ENCODE results near the gene FTO. TPM values are rescaled to one million over a fixed set of nuclear protein-coding genes. Genes with fewer than 3 reads are reported as not detected.

FTO gene
- total and polyA plus RNA-seq, 4 experiments from 2014 or later: 61.5 to 126 (median 69.7) TPM

- peaks cover 0 to 1% (median 0%) of the 10 kb centered on the region in 4 donors for H3K4me1 Mint-ChIP-seq
- ChIA-PET CTCF (ENCODE audit: partially characterized antibody) (no interaction called here), POLR2A (ENCODE audit: partially characterized antibody) (no interaction called here)
- no peaks in the 10 kb centered on the region for H3K36me3 ChIP-seq (ENCODE audit: insufficient read depth, low read length)
- no peaks in the 10 kb centered on the region for H3K4me1 ChIP-seq (ENCODE audit: insufficient read depth, low read length)
- H3K36me3 Mint-ChIP-seq: peaks cover 0 to 21% of the 10 kb centered on the region in 2 donors
- no peak overlapping the region for H3K27ac ChIP-seq (ENCODE audit: low read depth, low read length)
- no peak overlapping the region for H3K4me3 Mint-ChIP-seq
- no peaks in the 10 kb centered on the region for H3K27me3 ChIP-seq (ENCODE audit: insufficient read depth, low read length)
- no peaks in the 10 kb centered on the region for H3K9me3 ChIP-seq (ENCODE audit: control insufficient read depth in 1 of 2, low read length in 2 of 2)
- no peak overlapping the region for H3K27ac Mint-ChIP-seq
- no peaks in the 10 kb centered on the region for H3K27me3 Mint-ChIP-seq
- intact Hi-C loops (cut with micrococcal nuclease): no loop called here
- no peak for DNase-seq
- no peak overlapping the region for H3K4me3 ChIP-seq (ENCODE audit: low read length in 2 of 2)
- no peaks in the 10 kb centered on the region for H3K9me3 Mint-ChIP-seq
These were observed 366.9 kb downstream of the FTO start for GRCh38 chr16:54070789-54071343.

- Mint-ChIP-seq H3K36me3 (peaks cover 0 to 21% of the 10 kb centered on the region in 2 donors), H3K27ac (no peak overlapping the region), H3K9me3 (no peaks in the 10 kb centered on the region), H3K27me3 (no peaks in the 10 kb centered on the region), H3K4me1 (peaks cover 0 to 1% (median 0%) of the 10 kb centered on the region in 4 donors), H3K4me3 (no peak overlapping the region)
- POLR2A ChIA-PET (ENCODE audit: partially characterized antibody): no interaction called here
- CTCF ChIA-PET (ENCODE audit: partially characterized antibody): no interaction called here
- intact Hi-C loops (cut with micrococcal nuclease): no loop called here
- Histone ChIP-seq H3K4me3 (ENCODE audit: low read length in 2 of 2) (no peak overlapping the region), H3K36me3 (ENCODE audit: insufficient read depth, low read length) (no peaks in the 10 kb centered on the region), H3K4me1 (ENCODE audit: insufficient read depth, low read length) (no peaks in the 10 kb centered on the region), H3K27me3 (ENCODE audit: insufficient read depth, low read length) (no peaks in the 10 kb centered on the region), H3K9me3 (ENCODE audit: control insufficient read depth in 1 of 2, low read length in 2 of 2) (no peaks in the 10 kb centered on the region), H3K27ac (ENCODE audit: low read depth, low read length) (no peak overlapping the region)
- no peak for DNase-seq
These were observed 367.6 kb downstream of the FTO start for GRCh38 chr16:54071514-54071913.

- Histone ChIP-seq H3K9me3 (ENCODE audit: control insufficient read depth in 1 of 2, low read length in 2 of 2) (no peaks in the 10 kb centered on the region), H3K27me3 (ENCODE audit: insufficient read depth, low read length) (no peaks in the 10 kb centered on the region), H3K36me3 (ENCODE audit: insufficient read depth, low read length) (no peaks in the 10 kb centered on the region), H3K27ac (ENCODE audit: low read depth, low read length) (no peak overlapping the region), H3K4me3 (ENCODE audit: low read length in 2 of 2) (no peak overlapping the region), H3K4me1 (ENCODE audit: insufficient read depth, low read length) (no peaks in the 10 kb centered on the region)
- Mint-ChIP-seq H3K27ac (no peak overlapping the region), H3K9me3 (no peaks in the 10 kb centered on the region), H3K36me3 (peaks cover 0 to 21% of the 10 kb centered on the region in 2 donors), H3K27me3 (no peaks in the 10 kb centered on the region), H3K4me3 (no peak overlapping the region), H3K4me1 (peaks cover 0 to 1% (median 0%) of the 10 kb centered on the region in 4 donors)
- ChIA-PET POLR2A (ENCODE audit: partially characterized antibody) (no interaction called here), CTCF (ENCODE audit: partially characterized antibody) (no interaction called here)
- intact Hi-C loops (cut with micrococcal nuclease): no loop called here
- DNase-seq: no peak
These were observed 368.3 kb downstream of the FTO start for GRCh38 chr16:54072237-54072636.

- peaks cover 0 to 21% of the 10 kb centered on the region in 2 donors for H3K36me3 Mint-ChIP-seq
- Histone ChIP-seq H3K4me3 (ENCODE audit: low read length in 2 of 2) (no peak overlapping the region), H3K27me3 (ENCODE audit: insufficient read depth, low read length) (no peaks in the 10 kb centered on the region), H3K36me3 (ENCODE audit: insufficient read depth, low read length) (no peaks in the 10 kb centered on the region), H3K4me1 (ENCODE audit: insufficient read depth, low read length) (no peaks in the 10 kb centered on the region), H3K9me3 (ENCODE audit: control insufficient read depth in 1 of 2, low read length in 2 of 2) (no peaks in the 10 kb centered on the region), H3K27ac (ENCODE audit: low read depth, low read length) (no peak overlapping the region)
- H3K27me3 Mint-ChIP-seq: no peaks in the 10 kb centered on the region
- no peak overlapping the region for H3K4me3 Mint-ChIP-seq
- H3K9me3 Mint-ChIP-seq: no peaks in the 10 kb centered on the region
- intact Hi-C loops (cut with micrococcal nuclease): no loop called here
- CTCF ChIA-PET (ENCODE audit: partially characterized antibody): no interaction called here
- POLR2A ChIA-PET (ENCODE audit: partially characterized antibody): no interaction called here
- no peak overlapping the region for H3K27ac Mint-ChIP-seq
- peaks cover 0 to 1% (median under 1%) of the 10 kb centered on the region in 4 donors for H3K4me1 Mint-ChIP-seq
- no peak for DNase-seq
These were observed 369.4 kb downstream of the FTO start for GRCh38 chr16:54073356-54073755.

GRCh38 chr16:54075446-54075845 is 371.5 kb downstream of the FTO start:
- Mint-ChIP-seq H3K36me3 (peaks cover 4 to 18% of the 10 kb centered on the region in 2 donors), H3K4me3 (no peak overlapping the region), H3K9me3 (no peaks in the 10 kb centered on the region), H3K27me3 (no peaks in the 10 kb centered on the region), H3K27ac (no peak overlapping the region), H3K4me1 (peaks cover 0 to 3% (median under 1%) of the 10 kb centered on the region in 4 donors)
- intact Hi-C loops (cut with micrococcal nuclease): no loop called here
- Histone ChIP-seq H3K36me3 (ENCODE audit: insufficient read depth, low read length) (no peaks in the 10 kb centered on the region), H3K9me3 (ENCODE audit: control insufficient read depth in 1 of 2, low read length in 2 of 2) (no peaks in the 10 kb centered on the region), H3K27me3 (ENCODE audit: insufficient read depth, low read length) (no peaks in the 10 kb centered on the region), H3K4me3 (ENCODE audit: low read length in 2 of 2) (no peak overlapping the region), H3K4me1 (ENCODE audit: insufficient read depth, low read length) (no peaks in the 10 kb centered on the region), H3K27ac (ENCODE audit: low read depth, low read length) (no peak overlapping the region)
- ChIA-PET POLR2A (ENCODE audit: partially characterized antibody) (no interaction called here), CTCF (ENCODE audit: partially characterized antibody) (no interaction called here)
- no peak for DNase-seq

GRCh38 chr16:54076006-54076504 is 372.1 kb downstream of the FTO start:
- H3K27me3 ChIP-seq (ENCODE audit: insufficient read depth, low read length): no peaks in the 10 kb centered on the region
- H3K27ac ChIP-seq (ENCODE audit: low read depth, low read length): no peak overlapping the region
- no peaks in the 10 kb centered on the region for H3K9me3 ChIP-seq (ENCODE audit: control insufficient read depth in 1 of 2, low read length in 2 of 2)
- intact Hi-C loops (cut with micrococcal nuclease): no loop called here
- Mint-ChIP-seq H3K27me3 (no peaks in the 10 kb centered on the region), H3K4me3 (no peak overlapping the region), H3K36me3 (peaks cover 4 to 13% of the 10 kb centered on the region in 2 donors), H3K9me3 (no peaks in the 10 kb centered on the region), H3K4me1 (peaks cover 0 to 3% (median under 1%) of the 10 kb centered on the region in 4 donors), H3K27ac (no peak overlapping the region)
- no peak for DNase-seq
- H3K36me3 ChIP-seq (ENCODE audit: insufficient read depth, low read length): no peaks in the 10 kb centered on the region
- CTCF ChIA-PET (ENCODE audit: partially characterized antibody): no interaction called here
- H3K4me1 ChIP-seq (ENCODE audit: insufficient read depth, low read length): no peaks in the 10 kb centered on the region
- H3K4me3 ChIP-seq (ENCODE audit: low read length in 2 of 2): no peak overlapping the region
- POLR2A ChIA-PET (ENCODE audit: partially characterized antibody): no interaction called here

- Mint-ChIP-seq H3K36me3 (peaks cover 7 to 10% of the 10 kb centered on the region in 2 donors), H3K4me1 (peaks cover 0 to 3% (median under 1%) of the 10 kb centered on the region in 4 donors), H3K27ac (no peak overlapping the region), H3K27me3 (no peaks in the 10 kb centered on the region), H3K9me3 (no peaks in the 10 kb centered on the region), H3K4me3 (no peak overlapping the region)
- Histone ChIP-seq H3K4me1 (ENCODE audit: insufficient read depth, low read length) (no peaks in the 10 kb centered on the region), H3K27me3 (ENCODE audit: insufficient read depth, low read length) (no peaks in the 10 kb centered on the region), H3K9me3 (ENCODE audit: control insufficient read depth in 1 of 2, low read length in 2 of 2) (no peaks in the 10 kb centered on the region), H3K36me3 (ENCODE audit: insufficient read depth, low read length) (no peaks in the 10 kb centered on the region), H3K27ac (ENCODE audit: low read depth, low read length) (no peak overlapping the region), H3K4me3 (ENCODE audit: low read length in 2 of 2) (no peak overlapping the region)
- ChIA-PET POLR2A (ENCODE audit: partially characterized antibody) (no interaction called here), CTCF (ENCODE audit: partially characterized antibody) (no interaction called here)
- intact Hi-C loops (cut with micrococcal nuclease): no loop called here
- no peak for DNase-seq
These were observed 373.3 kb downstream of the FTO start for GRCh38 chr16:54077050-54077821.

All from CD4-positive, alpha-beta memory T cell (primary cell).